DMS79 treated with DMSO at 0.1 percent for 48 hours (cell line): ENCODE results near the gene NHERF2.

Experiments
- DNase-seq: peaks from one replicate; lab custom pipeline; 2025; lab: John Stamatoyannopoulos, UW

Gene NHERF2

GRCh38 chr16:2026461-2027023 lies at the start of gene NHERF2:
Gene NHERF2 (plus strand): TSS chr16:2026902. CDS start chr16:2027006, 104 bp downstream.
- DNase-seq, result no peak

GRCh38 chr16:1976951-1977874 lies 49.5 kb upstream of the NHERF2 start:
- no peak for DNase-seq

GRCh38 chr16:1977875-1978268 lies 48.8 kb upstream of the NHERF2 start:
- no peak for DNase-seq

- no peak for DNase-seq
Observed at GRCh38 chr16:1978476-1979120, 48.1 kb upstream of the NHERF2 start.

GRCh38 chr16:1979271-1980029 lies 47.3 kb upstream of the NHERF2 start:
- peak; percentile 65 for DNase-seq

- DNase-seq, result no peak
Observed at GRCh38 chr16:1980030-1980769, 46.5 kb upstream of the NHERF2 start.

GRCh38 chr16:1980770-1981087 lies 46.0 kb upstream of the NHERF2 start:
- DNase-seq, result no peak

- no peak for DNase-seq
Observed at GRCh38 chr16:1981398-1981836, 45.3 kb upstream of the NHERF2 start, which contains the start of gene NOXO1. Gene NOXO1 (minus strand): TSS chr16:1981469. CDS start chr16:1981179, 290 bp downstream.

GRCh38 chr16:1982013-1982433 lies 44.7 kb upstream of the NHERF2 start:
- DNase-seq, result no peak

- DNase-seq, result no peak
Observed at GRCh38 chr16:1982991-1983543, 43.6 kb upstream of the NHERF2 start.

- peak; percentile 66 for DNase-seq
Observed at GRCh38 chr16:1983544-1984346, 43.0 kb upstream of the NHERF2 start, which contains the start of gene GFER. Gene GFER (plus strand): TSS chr16:1984193. CDS start chr16:1984219, 26 bp downstream.

GRCh38 chr16:1984347-1985225 lies 42.1 kb upstream of the NHERF2 start:
- DNase-seq, result no peak

GRCh38 chr16:1985466-1986150 lies 41.1 kb upstream of the NHERF2 start:
- no peak for DNase-seq

GRCh38 chr16:1987198-1987597 lies 39.5 kb upstream of the NHERF2 start:
- DNase-seq, result no peak

GRCh38 chr16:1989209-1990100 lies 37.2 kb upstream of the NHERF2 start, which contains the start of gene SYNGR3:
Gene SYNGR3 (plus strand): TSS chr16:1989970. CDS start chr16:1990103, 133 bp downstream.
- DNase-seq, result peak; percentile 33

GRCh38 chr16:1990101-1990350 lies 36.7 kb upstream of the NHERF2 start:
- DNase-seq, result no peak

GRCh38 chr16:1990351-1991134 lies 36.2 kb upstream of the NHERF2 start:
- DNase-seq, result peak; percentile 41
